Fibroblast of villous mesenchyme (primary cell): Measurements from ENCODE around the gene BID. TPM values are rescaled to one million over a fixed set of nuclear protein-coding genes. Genes with fewer than 3 reads are reported as not detected.

Experiments
- DNase-seq: peaks from one replicate; pipeline ENCODE4 v3.0.0-alpha.2; 2010; ENCODE audit warnings: low read depth
- H3K4me3 ChIP-seq: 2 replicates; pipeline ENCODE4 v1.5.1; 2011; ENCODE audit warnings: low read depth, mild to moderate bottlenecking, low read length
- CTCF ChIP-seq: IDR thresholded peaks from 2 replicates; pipeline ENCODE4 v1.5.1; 2012; ENCODE audit warnings: low read depth, mild to moderate bottlenecking, low read length; ENCODE audit not compliant: insufficient read depth
- total RNA-seq: library from RNA; depleted of rRNA; stranded (reverse); fragments of >200 nt; gene quantifications from 2 replicates; pipeline ENCODE4 v1.2.3, GENCODE V29; 2012

The BID gene
- total RNA-seq, 1 donor: 19.4 TPM

GRCh38 chr22:17783312-17783711 lies 9.0 kb upstream of the BID start:
- no peak for DNase-seq
- TF ChIP-seq CTCF: no peak
- no peak overlapping the region for H3K4me3 ChIP-seq

- no peak for DNase-seq
- no peak for TF ChIP-seq CTCF
- H3K4me3 ChIP-seq: no peak overlapping the region
These were observed 8.4 kb upstream of the BID start for GRCh38 chr22:17782621-17783020.

- no peak overlapping the region for H3K4me3 ChIP-seq
- TF ChIP-seq CTCF: no peak
- no peak for DNase-seq
These were observed 7.9 kb upstream of the BID start for GRCh38 chr22:17782158-17782557.

GRCh38 chr22:17781319-17782031 lies 7.2 kb upstream of the BID start:
- DNase-seq: peak; percentile 76
- no peak for TF ChIP-seq CTCF
- no peak overlapping the region for H3K4me3 ChIP-seq

GRCh38 chr22:17780741-17781318 lies 6.6 kb upstream of the BID start:
- H3K4me3 ChIP-seq: no peak overlapping the region
- TF ChIP-seq CTCF: no peak
- DNase-seq: no peak

- no peak for DNase-seq
- TF ChIP-seq CTCF: no peak
- no peak overlapping the region for H3K4me3 ChIP-seq
These were observed 6.0 kb upstream of the BID start for GRCh38 chr22:17780116-17780740.
